ENCODE measurements around the gene CD244. TPM values are rescaled to one million over a fixed set of nuclear protein-coding genes. Genes with fewer than 3 reads are reported as not detected.

Gene CD244
- total RNA-seq, 2 donors from 2014 or later, result 0.78 to 2.2 TPM

DNA sequence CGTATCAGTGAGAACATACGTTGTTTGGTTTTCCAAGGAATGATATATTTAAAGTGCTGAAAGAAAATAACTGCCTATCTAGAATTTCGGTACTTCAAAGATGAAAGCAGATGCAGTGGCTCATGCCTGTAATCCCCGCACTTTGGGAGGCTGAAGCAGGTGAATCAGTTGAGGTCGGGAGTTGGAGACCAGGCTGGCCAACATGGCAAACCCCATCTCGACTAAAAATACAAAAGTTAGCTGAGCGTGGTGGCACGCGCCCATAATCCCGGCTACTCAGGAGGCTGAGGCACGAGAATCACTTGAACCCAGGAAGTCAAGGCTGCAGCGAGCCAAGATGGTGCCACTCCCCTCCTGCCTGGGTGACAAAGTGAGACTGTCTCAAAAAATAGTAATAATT is 16.4 kb downstream of the CD244 start:
- ATAC-seq (ENCODE audit: insufficient number of reproducible peaks, low FRiP score, low read depth), result no peak
- peaks cover 0 to 7% of the 10 kb centered on the region in 2 donors for H3K4me1 ChIP-seq (ENCODE audit: control insufficient read depth in 1 of 2, low read depth in 2 of 2)
- DNase-seq (ENCODE audit: low spot score), result no peak
- no peak overlapping the region for H3K4me3 ChIP-seq
- no peaks in the 10 kb centered on the region for H3K9me3 ChIP-seq
- TF ChIP-seq, protein P1, sequence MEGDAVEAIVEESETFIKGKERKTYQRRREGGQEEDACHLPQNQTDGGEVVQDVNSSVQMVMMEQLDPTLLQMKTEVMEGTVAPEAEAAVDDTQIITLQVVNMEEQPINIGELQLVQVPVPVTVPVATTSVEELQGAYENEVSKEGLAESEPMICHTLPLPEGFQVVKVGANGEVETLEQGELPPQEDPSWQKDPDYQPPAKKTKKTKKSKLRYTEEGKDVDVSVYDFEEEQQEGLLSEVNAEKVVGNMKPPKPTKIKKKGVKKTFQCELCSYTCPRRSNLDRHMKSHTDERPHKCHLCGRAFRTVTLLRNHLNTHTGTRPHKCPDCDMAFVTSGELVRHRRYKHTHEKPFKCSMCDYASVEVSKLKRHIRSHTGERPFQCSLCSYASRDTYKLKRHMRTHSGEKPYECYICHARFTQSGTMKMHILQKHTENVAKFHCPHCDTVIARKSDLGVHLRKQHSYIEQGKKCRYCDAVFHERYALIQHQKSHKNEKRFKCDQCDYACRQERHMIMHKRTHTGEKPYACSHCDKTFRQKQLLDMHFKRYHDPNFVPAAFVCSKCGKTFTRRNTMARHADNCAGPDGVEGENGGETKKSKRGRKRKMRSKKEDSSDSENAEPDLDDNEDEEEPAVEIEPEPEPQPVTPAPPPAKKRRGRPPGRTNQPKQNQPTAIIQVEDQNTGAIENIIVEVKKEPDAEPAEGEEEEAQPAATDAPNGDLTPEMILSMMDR (IDR thresholded peaks at IDR 0.05), result no peak
- no peak overlapping the region for H3K27ac ChIP-seq
- no peaks in the 10 kb centered on the region for H3K27me3 ChIP-seq (replicated peaks; ENCODE audit: insufficient read depth)
- no peaks in the 10 kb centered on the region for H3K36me3 ChIP-seq

DNA sequence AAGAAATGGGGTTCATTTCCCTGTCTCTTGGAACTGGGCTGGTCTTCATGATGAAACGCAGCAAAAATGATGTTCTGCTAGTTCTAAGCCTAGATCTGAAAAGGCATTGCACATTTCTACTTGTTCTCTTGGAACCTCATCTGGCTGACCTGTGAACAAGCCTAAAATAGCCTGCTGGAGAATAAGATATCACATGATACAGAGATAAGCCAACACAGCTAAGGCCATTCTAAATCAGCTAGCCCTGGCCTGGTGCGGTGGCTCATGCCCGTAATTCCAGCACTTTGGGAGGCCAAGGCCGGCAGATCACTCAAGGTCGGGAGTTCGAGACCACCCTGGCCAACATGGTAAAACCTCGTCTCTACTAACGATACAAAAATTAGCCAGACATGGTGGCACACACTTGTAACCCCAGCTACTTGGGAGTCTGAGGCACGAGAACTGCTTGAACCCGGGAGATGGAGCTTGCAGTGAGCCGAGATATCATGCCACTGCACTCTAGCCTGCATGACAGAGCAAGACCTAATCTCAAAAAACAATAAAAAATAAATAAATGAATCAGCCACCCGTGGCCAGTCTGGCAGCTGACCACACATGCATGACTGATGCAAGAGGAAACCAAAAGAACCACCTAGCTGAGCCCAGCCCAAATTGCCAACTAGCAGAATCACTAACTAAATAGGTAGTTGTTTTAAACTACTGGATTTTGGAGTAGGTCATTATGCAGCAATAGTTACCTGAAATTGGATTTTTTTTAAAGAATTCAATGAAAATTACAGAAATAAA is 18.0 kb downstream of the CD244 start:
- TF ChIP-seq, protein P1 (IDR thresholded peaks at IDR 0.05), result no peak
- DNase-seq (ENCODE audit: low spot score), result no peak

DNA sequence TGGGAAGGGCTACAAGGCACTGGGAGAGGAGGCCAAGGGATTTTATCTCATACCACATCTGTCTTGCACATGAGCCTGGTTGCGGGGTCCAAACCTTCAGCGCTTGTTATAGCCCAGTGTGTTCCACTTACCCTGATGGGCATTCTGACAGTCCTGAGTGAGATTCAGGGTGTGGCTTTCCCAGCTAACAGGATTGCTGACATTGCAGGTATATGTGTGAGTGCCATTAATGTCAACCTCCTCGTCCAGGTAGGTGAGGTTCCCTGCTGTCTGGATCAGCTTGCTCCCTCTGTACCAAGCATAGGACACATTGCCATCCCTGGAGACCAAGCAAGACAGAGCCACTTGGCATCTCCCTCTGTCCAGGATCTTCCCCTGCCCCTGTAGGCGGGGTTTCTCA is 21.6 kb downstream of the CD244 start:
- TF ChIP-seq, protein P1 (IDR thresholded peaks at IDR 0.05), result no peak
- ATAC-seq (ENCODE audit: insufficient number of reproducible peaks, low FRiP score, low read depth) (no peak), DNase-seq (ENCODE audit: low spot score) (no peak)
- Histone ChIP-seq H3K27ac (no peak overlapping the region), H3K9me3 (no peaks in the 10 kb centered on the region), H3K4me3 (no peak overlapping the region), H3K4me1 (ENCODE audit: control insufficient read depth in 1 of 2, low read depth in 2 of 2) (peaks cover 7 to 20% of the 10 kb centered on the region in 2 donors), H3K36me3 (no peaks in the 10 kb centered on the region), H3K27me3 (replicated peaks; ENCODE audit: insufficient read depth) (no peaks in the 10 kb centered on the region)

More for the DNA sequence above, 18.0 kb downstream of the CD244 start:
- Histone ChIP-seq H3K4me1 (ENCODE audit: control insufficient read depth in 1 of 2, low read depth in 2 of 2) (peaks cover 0 to 7% of the 10 kb centered on the region in 2 donors), H3K36me3 (no peaks in the 10 kb centered on the region), H3K9me3 (no peaks in the 10 kb centered on the region), H3K27me3 (replicated peaks; ENCODE audit: insufficient read depth) (no peaks in the 10 kb centered on the region), H3K4me3 (no peak overlapping the region), H3K27ac (no peak overlapping the region)
- ATAC-seq (ENCODE audit: insufficient number of reproducible peaks, low FRiP score, low read depth), result no peak

DNA sequence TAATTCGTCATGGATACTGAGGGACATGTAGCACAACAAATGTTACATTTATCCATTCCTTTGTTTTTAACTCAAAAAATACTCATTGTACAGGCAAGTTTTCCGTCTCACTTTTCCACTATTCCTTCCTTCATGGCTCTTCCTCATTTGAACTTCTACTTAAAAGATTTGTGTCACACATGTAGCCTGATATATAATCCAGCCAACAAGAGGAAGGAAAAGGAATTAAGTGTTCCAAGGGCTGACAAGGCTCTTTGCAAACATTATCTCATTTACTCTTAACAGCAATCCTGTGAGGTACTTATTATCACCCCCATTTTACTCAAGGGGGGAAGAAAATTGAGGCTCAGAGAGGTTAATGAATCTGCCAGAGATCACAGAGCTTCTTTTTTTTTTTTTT is 22.9 kb downstream of the CD244 start:
- Histone ChIP-seq H3K9me3 (no peaks in the 10 kb centered on the region), H3K4me1 (ENCODE audit: control insufficient read depth in 1 of 2, low read depth in 2 of 2) (peaks cover 7 to 20% of the 10 kb centered on the region in 2 donors), H3K27ac (no peak overlapping the region), H3K4me3 (no peak overlapping the region), H3K27me3 (replicated peaks; ENCODE audit: insufficient read depth) (no peaks in the 10 kb centered on the region), H3K36me3 (no peaks in the 10 kb centered on the region)
- TF ChIP-seq, protein P1 (IDR thresholded peaks at IDR 0.05), result no peak
- ATAC-seq (ENCODE audit: insufficient number of reproducible peaks, low FRiP score, low read depth) (no peak), DNase-seq (ENCODE audit: low spot score) (no peak)

DNA sequence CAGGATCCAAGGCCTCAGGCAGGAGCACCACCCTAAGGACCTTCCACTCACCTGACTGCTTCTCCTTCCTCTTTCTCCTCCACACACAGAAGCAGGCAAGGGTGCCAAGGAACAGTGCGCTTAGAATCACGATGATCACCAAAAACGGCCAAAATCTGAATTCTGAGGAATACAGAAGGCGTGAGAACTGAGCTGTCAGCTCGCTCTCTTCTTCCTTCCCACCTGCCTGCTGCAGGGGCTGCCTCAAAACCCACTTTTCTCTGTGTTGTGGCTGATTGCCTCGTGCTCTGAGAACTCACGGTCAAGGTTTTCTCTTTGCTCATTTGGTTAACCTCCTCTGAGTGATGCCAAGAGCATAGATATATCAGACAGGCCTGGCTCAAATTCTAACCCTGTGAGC is 23.8 kb downstream of the CD244 start:
- H3K36me3 ChIP-seq, result no peaks in the 10 kb centered on the region
- H3K9me3 ChIP-seq, result no peaks in the 10 kb centered on the region
- DNase-seq (ENCODE audit: low spot score) (no peak), ATAC-seq (ENCODE audit: insufficient number of reproducible peaks, low FRiP score, low read depth) (no peak)
- H3K4me1 ChIP-seq (ENCODE audit: control insufficient read depth in 1 of 2, low read depth in 2 of 2), result peaks cover 7 to 14% of the 10 kb centered on the region in 2 donors
- no peak overlapping the region for H3K27ac ChIP-seq
- H3K27me3 ChIP-seq (replicated peaks; ENCODE audit: insufficient read depth), result no peaks in the 10 kb centered on the region
- H3K4me3 ChIP-seq, result no peak overlapping the region
- TF ChIP-seq, protein P1 (IDR thresholded peaks at IDR 0.05), result no peak

All from thoracic aorta (tissue), 2 donors.